Liver (tissue), 3 donors: ENCODE measurements around the gene UBE2V1.

ENCODE experiments used
- EGR1 ChIP-seq, 2 donors: IDR thresholded peaks; 2 replicates each; pipeline ENCODE4 v1.6.1; 2016 to 2018; ENCODE audit warnings: antibody characterized with exemption in 2 of 2, low read depth in 2 of 2
- FOXA1 ChIP-seq: IDR thresholded peaks from 2 replicates; pipeline ENCODE4 v1.6.1; 2016; ENCODE audit warnings: antibody characterized with exemption
- TF ChIP-seq, protein P1 (sequence below): fragments of 150-350 bp; IDR thresholded peaks from 2 replicates; pipeline ENCODE4 v1.5.1; 2017; ENCODE audit warnings: improper control_type of control experiment, low read depth, low read length; ENCODE audit not compliant: missing input control
- donor health status: healthy.
- donor health status: healthy.

DNA sequence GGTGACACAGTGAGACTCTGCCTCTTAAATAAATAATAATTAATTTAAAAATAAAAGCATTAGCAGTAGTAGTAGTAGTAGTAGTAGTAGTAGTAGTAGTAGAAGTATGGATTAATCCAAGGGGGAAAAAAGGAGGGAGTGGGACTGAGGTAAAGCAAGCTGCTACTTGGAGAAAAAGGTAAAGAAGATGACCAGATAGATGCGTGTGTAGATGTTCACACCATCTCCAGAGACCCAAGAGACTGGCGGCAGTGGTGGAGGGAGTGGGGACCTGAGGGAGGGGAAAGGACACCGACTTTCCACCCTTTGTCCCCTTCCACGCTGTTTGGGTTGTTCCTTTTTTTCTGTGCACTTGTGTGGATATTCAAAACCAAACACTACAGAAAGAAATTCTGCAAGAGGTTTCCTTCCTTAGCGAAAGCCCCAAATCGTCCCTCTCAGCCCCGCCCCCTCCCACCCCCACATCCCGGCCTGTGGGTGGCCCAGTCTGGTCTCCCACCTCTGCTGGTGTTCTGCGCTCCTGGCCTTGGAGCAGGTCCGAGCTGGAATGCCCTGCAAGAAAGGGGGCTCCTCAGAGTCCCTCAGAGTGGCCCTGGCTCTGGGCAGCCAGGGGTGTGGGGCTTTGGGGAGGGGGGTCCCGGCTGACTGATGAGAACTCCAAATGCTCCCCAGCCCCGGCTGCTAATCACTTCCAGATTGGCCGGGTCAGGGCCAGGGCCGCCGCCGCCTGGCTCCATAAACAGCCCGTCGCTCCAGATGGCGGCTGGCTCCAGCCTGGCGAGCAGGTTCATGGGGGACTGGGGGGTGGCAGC, 60.2 kb downstream of the UBE2V1 start:
- TF ChIP-seq, protein P1, sequence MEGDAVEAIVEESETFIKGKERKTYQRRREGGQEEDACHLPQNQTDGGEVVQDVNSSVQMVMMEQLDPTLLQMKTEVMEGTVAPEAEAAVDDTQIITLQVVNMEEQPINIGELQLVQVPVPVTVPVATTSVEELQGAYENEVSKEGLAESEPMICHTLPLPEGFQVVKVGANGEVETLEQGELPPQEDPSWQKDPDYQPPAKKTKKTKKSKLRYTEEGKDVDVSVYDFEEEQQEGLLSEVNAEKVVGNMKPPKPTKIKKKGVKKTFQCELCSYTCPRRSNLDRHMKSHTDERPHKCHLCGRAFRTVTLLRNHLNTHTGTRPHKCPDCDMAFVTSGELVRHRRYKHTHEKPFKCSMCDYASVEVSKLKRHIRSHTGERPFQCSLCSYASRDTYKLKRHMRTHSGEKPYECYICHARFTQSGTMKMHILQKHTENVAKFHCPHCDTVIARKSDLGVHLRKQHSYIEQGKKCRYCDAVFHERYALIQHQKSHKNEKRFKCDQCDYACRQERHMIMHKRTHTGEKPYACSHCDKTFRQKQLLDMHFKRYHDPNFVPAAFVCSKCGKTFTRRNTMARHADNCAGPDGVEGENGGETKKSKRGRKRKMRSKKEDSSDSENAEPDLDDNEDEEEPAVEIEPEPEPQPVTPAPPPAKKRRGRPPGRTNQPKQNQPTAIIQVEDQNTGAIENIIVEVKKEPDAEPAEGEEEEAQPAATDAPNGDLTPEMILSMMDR = no peak
- no peak for TF ChIP-seq FOXA1
- TF ChIP-seq EGR1 (IDR thresholded peaks at IDR 0.05; ENCODE audit: low read depth in 2 of 2) = no peak
